Body of pancreas (tissue), 4 donors: ENCODE results near the gene WNT5B. TPM values are rescaled to one million over a fixed set of nuclear protein-coding genes. Genes with fewer than 3 reads are reported as not detected.
A peak's percentile ranks its signal among the peaks of the same experiment; 100 is the strongest.

ENCODE experiments used
- ATAC-seq: fragments of 150-250 bp; one replicate; pipeline ENCODE4 v1.9.1; 2016
- DNase-seq, 4 donors: peaks; one replicate each; pipeline ENCODE4 v3.0.0-alpha.2; 2019
- H3K27ac ChIP-seq, 4 donors: fragments of 200-600 bp; sonication (generic); 1 replicate in 3 of 4; 2 replicates in 1 of 4; pipeline versions ENCODE4 v1.5.1 to v1.6.1; 2016 to 2019; ENCODE audit warnings: mild to moderate bottlenecking in 1 of 4, mixed read lengths in 1 of 4, moderate library complexity in 1 of 4
- H3K27me3 ChIP-seq, 2 donors: fragments of 200-600 bp; sonication (generic); one replicate each; pipeline ENCODE4 v1.6.0; 2016; ENCODE audit warnings: mild to moderate bottlenecking in 1 of 2
- H3K36me3 ChIP-seq, 2 donors: fragments of 200-600 bp; sonication (generic); replicated peaks in 1 of 2; 2 replicates each; pipeline ENCODE4 v1.5.1; 2016; ENCODE audit warnings: low read depth in 2 of 2; ENCODE audit not compliant: insufficient read depth in 1 of 2
- H3K4me1 ChIP-seq: fragments of 200-600 bp; sonication (generic); one replicate; pipeline ENCODE4 v1.6.0; 2016
- H3K4me3 ChIP-seq, 2 donors: fragments of 200-600 bp; sonication (generic); 1 replicate in 1 of 2; 2 replicates in 1 of 2; pipeline ENCODE4 v1.5.1; 2016 to 2019
- H3K9me3 ChIP-seq, 3 donors: fragments of 200-600 bp; sonication (generic); 1 replicate in 2 of 3; 2 replicates in 1 of 3; pipeline ENCODE4 v1.5.1; 2016
- POLR2A ChIP-seq, 3 donors: fragments of 450-650 bp; IDR thresholded peaks; one replicate each; pipeline ENCODE4 v1.6.1; 2016; ENCODE audit warnings: antibody characterized with exemption in 3 of 3, mild to moderate bottlenecking in 2 of 3
- WGBS, 2 donors: methylation state at CpG; one replicate each; pipeline ENCODE4 v1.1.5; 2017; 5-methylcytosine and 5-hydroxymethylcytosine counted together
- intact Hi-C: fragments of 100-400 bp; cut with DNase I; formaldehyde crosslinking; loops from one replicate; pipeline ENCODE4 v1.15.1; 2023
- total RNA-seq, 2 donors: library from RNA; depleted of rRNA; stranded (reverse); fragments of >200 nt; gene quantifications; one replicate each; pipeline ENCODE4 v1.1.0, GENCODE V29; 2016
- TF ChIP-seq, protein P1 (sequence below), 7 experiments: fragments of 450-650 bp in 4 of 7; fragments of 200-600 bp in 3 of 7; sonication (generic) in 3 of 7; IDR thresholded peaks; one replicate each; pipeline ENCODE4 v1.5.1; 2016 to 2019; ENCODE audit warnings: antibody characterized with exemption in 7 of 7

Gene WNT5B
- total RNA-seq, 2 donors from 2014 or later = not detected

DNA sequence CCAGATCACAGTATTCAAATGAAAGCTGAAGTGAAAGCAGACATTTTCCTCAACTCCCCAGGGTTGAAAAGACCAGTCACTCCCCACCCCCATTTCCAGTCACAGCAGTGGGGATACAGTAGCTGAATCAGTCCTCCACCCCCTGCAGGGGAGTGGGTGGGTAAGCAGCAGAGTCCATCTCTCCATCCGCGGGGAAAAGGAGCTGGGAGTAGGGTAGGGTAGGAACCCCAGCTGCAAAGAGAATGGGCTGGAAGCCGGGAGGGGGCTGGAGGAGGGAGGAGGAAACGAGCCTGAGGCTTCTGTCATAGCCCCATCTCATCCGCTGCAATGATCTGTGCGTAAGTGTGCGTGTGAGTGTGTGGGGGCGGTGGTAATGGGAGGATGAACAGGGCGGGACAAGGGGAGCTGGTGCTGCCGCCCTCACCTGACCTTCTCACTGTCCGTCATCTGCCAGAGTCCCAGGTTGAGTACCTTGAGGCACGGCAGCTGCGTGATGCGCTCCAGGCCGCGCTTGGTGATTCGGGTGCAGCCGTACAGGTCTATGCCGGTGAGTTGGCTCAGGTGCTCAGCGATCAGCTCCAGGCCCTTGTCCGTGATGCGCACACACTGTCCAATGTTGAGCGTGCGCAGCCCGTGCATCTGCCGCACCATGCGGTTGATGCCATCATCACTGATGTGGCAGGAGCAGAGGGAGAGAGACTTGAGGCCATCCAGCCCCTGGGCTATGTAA is 36.4 kb upstream of the WNT5B start:
- DNase-seq (peak in 2 of 4 donors; percentile 25 to 43), ATAC-seq (no peak)
- no peaks in the 10 kb centered on the region for H3K27me3 ChIP-seq
- H3K36me3 ChIP-seq = no peaks in the 10 kb centered on the region
- TF ChIP-seq POLR2A (IDR thresholded peaks at IDR 0.05) = no peak
- TF ChIP-seq, protein P1, sequence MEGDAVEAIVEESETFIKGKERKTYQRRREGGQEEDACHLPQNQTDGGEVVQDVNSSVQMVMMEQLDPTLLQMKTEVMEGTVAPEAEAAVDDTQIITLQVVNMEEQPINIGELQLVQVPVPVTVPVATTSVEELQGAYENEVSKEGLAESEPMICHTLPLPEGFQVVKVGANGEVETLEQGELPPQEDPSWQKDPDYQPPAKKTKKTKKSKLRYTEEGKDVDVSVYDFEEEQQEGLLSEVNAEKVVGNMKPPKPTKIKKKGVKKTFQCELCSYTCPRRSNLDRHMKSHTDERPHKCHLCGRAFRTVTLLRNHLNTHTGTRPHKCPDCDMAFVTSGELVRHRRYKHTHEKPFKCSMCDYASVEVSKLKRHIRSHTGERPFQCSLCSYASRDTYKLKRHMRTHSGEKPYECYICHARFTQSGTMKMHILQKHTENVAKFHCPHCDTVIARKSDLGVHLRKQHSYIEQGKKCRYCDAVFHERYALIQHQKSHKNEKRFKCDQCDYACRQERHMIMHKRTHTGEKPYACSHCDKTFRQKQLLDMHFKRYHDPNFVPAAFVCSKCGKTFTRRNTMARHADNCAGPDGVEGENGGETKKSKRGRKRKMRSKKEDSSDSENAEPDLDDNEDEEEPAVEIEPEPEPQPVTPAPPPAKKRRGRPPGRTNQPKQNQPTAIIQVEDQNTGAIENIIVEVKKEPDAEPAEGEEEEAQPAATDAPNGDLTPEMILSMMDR (IDR thresholded peaks at IDR 0.05) = no peak
- peak overlapping the region; percentile 47 for H3K4me3 ChIP-seq
- H3K27ac ChIP-seq = peak overlapping the region in 2 of 4 donors; percentile 6 to 89
- peaks cover 61% of the 10 kb centered on the region for H3K4me1 ChIP-seq
- intact Hi-C loops = no loop called here
- H3K9me3 ChIP-seq = no peaks in the 10 kb centered on the region
- WGBS, 2 donors = 1 to 2% methylated on average over 19 to 27 of the region's 27 CpGs

DNA sequence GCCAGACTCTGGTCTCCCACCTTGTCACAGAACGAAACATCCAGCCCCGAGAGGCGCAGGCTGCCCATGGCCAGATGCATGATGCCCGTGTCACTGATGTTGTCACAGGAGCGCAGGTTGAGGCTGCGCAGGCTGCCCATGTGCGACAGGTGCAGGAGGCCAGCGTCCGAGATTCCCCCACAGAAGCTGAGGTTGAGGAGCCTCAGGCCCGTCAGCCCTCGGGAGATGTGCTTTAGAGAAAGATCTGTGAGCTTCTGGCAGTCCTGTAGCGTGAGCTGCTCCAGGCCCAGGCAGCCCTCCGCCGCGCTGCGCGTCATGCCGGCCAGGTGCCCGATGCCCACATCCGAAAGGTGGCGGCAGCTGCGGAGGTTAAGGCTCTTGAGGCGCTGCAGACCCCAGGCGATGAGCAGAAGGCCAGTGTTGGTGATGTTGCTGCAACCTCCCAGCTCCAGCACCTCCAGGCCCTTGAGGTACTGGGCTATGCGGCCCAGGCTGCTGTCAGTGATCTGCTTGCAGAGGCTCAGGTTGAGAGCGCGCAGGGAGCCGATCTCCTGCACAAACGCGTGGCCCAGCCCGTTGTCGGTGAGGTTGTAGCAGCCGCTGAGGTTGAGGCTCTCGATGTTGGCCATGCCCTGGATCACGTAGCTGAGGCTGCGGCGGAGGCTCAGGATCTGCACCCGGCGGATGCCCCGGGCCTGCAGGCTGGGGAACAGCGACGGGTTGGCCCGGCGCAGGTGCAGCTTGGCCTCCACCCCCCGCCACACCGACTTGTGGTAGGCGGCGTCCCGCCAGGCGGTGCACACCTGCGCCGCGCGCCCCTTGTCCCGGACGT is 35.6 kb upstream of the WNT5B start:
- Histone ChIP-seq H3K27ac (peak overlapping the region; percentile 65 to 96 (median 89)), H3K36me3 (no peaks in the 10 kb centered on the region), H3K4me1 (peaks cover 53% of the 10 kb centered on the region), H3K9me3 (no peaks in the 10 kb centered on the region), H3K27me3 (no peaks in the 10 kb centered on the region), H3K4me3 (peak overlapping the region; percentile 47)
- ATAC-seq (peak; percentile 30), DNase-seq (peak; percentile 59 to 81 (median 68))
- TF ChIP-seq POLR2A (IDR thresholded peaks at IDR 0.05) = peak in 2 of 3 donors; percentile 20 to 33
- TF ChIP-seq, protein P1 (IDR thresholded peaks at IDR 0.05) = no peak
- WGBS, 2 donors = 4% methylated on average over 55 of the region's 56 CpGs; no CpG with 5 or more reads in 1 of the 2 donors
- intact Hi-C loops = no loop called here

DNA sequence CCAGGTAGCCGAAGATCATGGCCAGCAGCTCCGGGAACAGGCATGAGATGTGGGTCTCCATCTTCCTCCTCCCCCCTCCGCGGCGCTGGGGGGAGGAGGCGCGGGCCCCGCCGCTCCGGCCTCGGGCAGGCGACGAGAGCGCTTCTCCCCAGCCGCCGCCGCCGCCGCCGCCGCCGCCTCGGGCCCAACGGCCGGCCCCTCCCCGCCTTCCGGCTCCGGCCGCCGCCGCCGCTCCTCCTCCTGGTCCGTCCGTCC is 35.1 kb upstream of the WNT5B start:
- 1% methylated on average over 26 of the region's 34 CpGs; no CpG with 5 or more reads in 1 of the 2 donors for WGBS, 2 donors
- Histone ChIP-seq H3K27me3 (no peaks in the 10 kb centered on the region), H3K9me3 (no peaks in the 10 kb centered on the region), H3K27ac (peak overlapping the region; percentile 65 to 96 (median 89)), H3K36me3 (no peaks in the 10 kb centered on the region), H3K4me3 (peak overlapping the region; percentile 47), H3K4me1 (peaks cover 48% of the 10 kb centered on the region)
- intact Hi-C loops = no loop called here
- TF ChIP-seq, protein P1 (IDR thresholded peaks at IDR 0.05) = no peak
- peak in 1 of 3 donors; percentile 52 for TF ChIP-seq POLR2A (IDR thresholded peaks at IDR 0.05)
- ATAC-seq (peak; percentile 82), DNase-seq (no peak)

DNA sequence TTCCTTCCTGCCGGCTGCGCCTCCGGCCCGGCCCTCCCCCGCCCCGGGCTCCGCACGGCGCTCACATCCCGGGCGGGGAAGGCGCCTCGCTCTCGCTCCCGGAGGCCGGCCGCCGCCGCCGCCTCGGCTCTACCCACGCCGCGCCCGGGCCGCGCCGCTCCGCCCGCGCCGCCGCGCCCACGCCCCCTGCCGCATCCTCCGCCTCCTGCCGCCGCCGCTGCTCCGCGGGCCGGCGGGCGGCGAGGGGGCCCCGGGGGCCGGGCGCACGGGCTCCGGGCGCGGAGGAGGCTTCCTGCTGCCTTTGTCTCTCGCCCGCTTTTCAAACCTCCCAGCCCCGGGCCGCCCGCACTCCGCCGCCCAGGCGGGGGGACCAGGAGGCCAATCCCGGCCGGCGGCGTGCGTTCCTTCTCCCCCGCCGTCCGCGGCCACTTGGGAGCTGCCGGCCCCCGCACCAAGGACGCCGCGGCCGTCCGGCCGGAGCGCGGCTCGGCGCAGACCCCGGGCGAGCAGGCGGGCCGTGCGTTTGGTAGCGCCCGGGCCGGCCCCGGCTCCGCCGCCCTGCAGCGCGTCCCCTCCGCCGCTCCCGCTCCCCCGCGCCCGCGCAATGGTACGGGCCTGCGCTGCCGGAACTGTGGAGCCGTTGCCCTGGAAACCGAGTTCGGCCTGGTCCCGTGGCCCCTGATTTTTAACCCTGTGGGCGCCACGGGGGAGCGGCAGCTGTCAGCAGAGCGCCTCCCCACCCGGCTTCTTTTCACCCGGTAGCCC is 34.6 kb upstream of the WNT5B start, which contains the start of gene FBXL14:
Gene FBXL14 (minus strand): TSS at position 321 of the 765 bp plus-strand sequence. CDS start 515 bp downstream, outside the sequence.
- DNase-seq (peak; percentile 92 to 94 (median 92)), ATAC-seq (peak; percentile 82)
- Histone ChIP-seq H3K27me3 (no peaks in the 10 kb centered on the region), H3K4me1 (peaks cover 47% of the 10 kb centered on the region), H3K9me3 (no peaks in the 10 kb centered on the region), H3K36me3 (no peaks in the 10 kb centered on the region), H3K4me3 (peak within 1 kb of the TSS; percentile 47), H3K27ac (peak within 1 kb of the TSS; percentile 65 to 96 (median 89))
- peak in 1 of 3 donors; percentile 41 for TF ChIP-seq POLR2A (IDR thresholded peaks at IDR 0.05)
- TF ChIP-seq, protein P1 (IDR thresholded peaks at IDR 0.05) = peak in 2 of 7 experiments; percentile 6 to 20
- intact Hi-C loops = no loop called here
- 0% methylated on average over 13 to 87 of the region's 115 CpGs for WGBS, 2 donors
